Psoas muscle (tissue), 8 donors: ENCODE measurements around the gene NMT1. TPM values are rescaled to one million over a fixed set of nuclear protein-coding genes. Genes with fewer than 3 reads are reported as not detected.

ENCODE experiments used
- ATAC-seq, 4 donors: fragments of 200-7000 bp; cut with Tn5 transposase; one replicate each; pipeline ENCODE4 v1.9.1; 2020; ENCODE audit warnings: moderate library complexity in 3 of 4, mild to moderate bottlenecking in 2 of 4
- DNase-seq, 2 donors: peaks; one replicate each; pipeline ENCODE4 v3.0.0-alpha.2; 2020
- H3K27ac ChIP-seq: fragments of 200-600 bp; one replicate; pipeline ENCODE4 v1.8.0; 2022
- H3K27me3 ChIP-seq, 3 donors: fragments of 200-600 bp in 1 of 3; one replicate each; pipeline versions ENCODE4 v1.6.1 to v1.8.0; 2013 to 2022; ENCODE audit warnings: low read length in 2 of 3, mild to moderate bottlenecking in 2 of 3, moderate library complexity in 1 of 3; ENCODE audit not compliant: insufficient read depth in 3 of 3
- H3K36me3 ChIP-seq, 2 donors: fragments of 200-600 bp in 1 of 2; one replicate each; pipeline versions ENCODE4 v1.6.1 to v1.8.0; 2013 to 2022; ENCODE audit warnings: low read depth in 1 of 2, mild to moderate bottlenecking in 1 of 2, moderate library complexity in 1 of 2; ENCODE audit not compliant: insufficient read depth in 1 of 2
- H3K4me1 ChIP-seq: fragments of 200-600 bp; one replicate; pipeline ENCODE4 v1.8.0; 2022
- H3K4me3 ChIP-seq: fragments of 200-600 bp; one replicate; pipeline ENCODE4 v1.8.0; 2022; ENCODE audit warnings: mild to moderate bottlenecking
- H3K9me3 ChIP-seq: fragments of 200-600 bp; one replicate; pipeline ENCODE4 v1.8.0; 2022
- whole genome bisulfite sequencing, 3 donors: extraction: QIAGEN DNeasy Blood & Tissue Kit; methylation state at CpG; one replicate each; pipeline versions ENCODE4 v1.1.6 to v1.1.7; 2013; 5-methylcytosine and 5-hydroxymethylcytosine counted together
- intact Hi-C, 2 donors: fragments of 100-400 bp; cut with DNase I; formaldehyde crosslinking; loops; one replicate each; pipeline versions ENCODE4 v1.11.0 to v1.14.2; 2022
- polyA plus RNA-seq, 3 donors: library from polyadenylated mRNA; stranded (reverse); fragments of 200-250 nt; gene quantifications; one replicate each; pipeline ENCODE4 v1.2.3, GENCODE V29; 2013
- total RNA-seq, 4 donors: library from RNA; stranded (reverse); fragmentation: NEBNext Ultra II Directional in 2 of 4; extraction: Animal tissue kit (Norgen Biotek cat#: 25700) in 2 of 4; gene quantifications; one replicate each; pipeline versions ENCODE4 v1.2.1 to v1.2.4, GENCODE V29; 2021 to 2023
- TF ChIP-seq, protein P1 (sequence below): fragments of 200-600 bp; IDR thresholded peaks from one replicate; pipeline ENCODE4 v1.8.0; 2022; ENCODE audit warnings: antibody characterized with exemption
- donor health status: healthy with polysubstance abuse.
- donor health status: DM: no; HTN: no; CAD: no; lungs with moderate emphysema.
- donor health status: Bipolar disorder and iron deficiency.
- donor health status: healthy.
- donor health status: DM: yes; HTN: yes; CAD: no.
- donor health status: DM: no; HTN: no; CAD: no.
- donor health status: DM: no; HTN: no; CAD: no.
- donor health status: DM: yes; HTN: yes; CAD: no.

The NMT1 gene
- total and polyA plus RNA-seq, 7 donors = 58.0 to 164 (median 79.7) TPM

DNA sequence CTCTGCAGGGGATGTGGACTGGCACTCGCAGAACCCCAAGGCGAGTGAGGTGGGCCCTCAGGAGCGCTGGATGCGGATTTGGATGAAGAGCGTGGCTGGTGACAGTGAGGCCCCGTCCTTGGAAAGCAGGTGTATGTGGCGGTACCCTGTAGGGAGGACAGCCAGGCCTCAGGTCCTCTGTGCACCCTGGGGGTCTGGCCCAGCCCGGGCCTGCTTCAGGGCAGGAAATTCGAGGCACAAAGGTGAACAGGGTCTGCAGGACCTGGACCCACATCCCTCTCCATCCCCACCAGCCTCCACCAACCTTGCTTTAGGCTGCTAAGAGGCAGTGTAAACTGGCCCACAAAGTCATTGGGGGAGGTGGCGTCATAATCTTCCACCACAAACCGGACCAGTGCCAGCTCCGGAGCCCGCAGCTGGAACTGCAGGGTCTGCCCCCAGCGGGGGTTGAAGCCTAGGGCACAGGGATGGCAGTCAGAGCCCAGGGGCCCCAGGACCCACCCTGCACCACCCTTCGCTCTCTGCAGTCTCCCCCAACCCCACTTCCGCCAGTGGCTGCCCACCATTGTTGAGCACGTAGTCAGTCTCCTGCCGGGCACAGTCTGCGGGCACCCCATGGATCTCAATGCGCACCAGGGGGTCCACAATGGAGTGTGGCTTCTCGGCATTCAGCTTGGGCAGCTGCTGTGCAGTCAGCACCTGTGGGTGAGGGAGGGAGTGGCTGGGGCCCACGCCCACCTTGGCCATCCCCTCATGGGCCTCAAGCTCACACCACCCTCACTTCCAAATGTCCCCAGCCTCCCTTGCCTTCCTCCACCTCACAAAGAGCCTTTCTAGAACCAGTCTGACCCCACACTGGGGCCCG lies 51.7 kb downstream of the NMT1 start:
- intact Hi-C loops = no loop called here
- no peak for ATAC-seq
- WGBS, 3 donors = 89 to 94% (median 89%) methylated on average over 22 to 23 of the region's 23 CpGs
- Histone ChIP-seq H3K27me3 (no peaks in the 10 kb centered on the region), H3K9me3 (no peaks in the 10 kb centered on the region), H3K36me3 (peaks cover 0 to 27% of the 10 kb centered on the region in 2 donors), H3K4me1 (peaks cover 39% of the 10 kb centered on the region), H3K27ac (peak overlapping the region; percentile 85), H3K4me3 (no peak overlapping the region)
- DNase-seq = peak in 1 of 2 donors; percentile 12
- TF ChIP-seq, protein P1, sequence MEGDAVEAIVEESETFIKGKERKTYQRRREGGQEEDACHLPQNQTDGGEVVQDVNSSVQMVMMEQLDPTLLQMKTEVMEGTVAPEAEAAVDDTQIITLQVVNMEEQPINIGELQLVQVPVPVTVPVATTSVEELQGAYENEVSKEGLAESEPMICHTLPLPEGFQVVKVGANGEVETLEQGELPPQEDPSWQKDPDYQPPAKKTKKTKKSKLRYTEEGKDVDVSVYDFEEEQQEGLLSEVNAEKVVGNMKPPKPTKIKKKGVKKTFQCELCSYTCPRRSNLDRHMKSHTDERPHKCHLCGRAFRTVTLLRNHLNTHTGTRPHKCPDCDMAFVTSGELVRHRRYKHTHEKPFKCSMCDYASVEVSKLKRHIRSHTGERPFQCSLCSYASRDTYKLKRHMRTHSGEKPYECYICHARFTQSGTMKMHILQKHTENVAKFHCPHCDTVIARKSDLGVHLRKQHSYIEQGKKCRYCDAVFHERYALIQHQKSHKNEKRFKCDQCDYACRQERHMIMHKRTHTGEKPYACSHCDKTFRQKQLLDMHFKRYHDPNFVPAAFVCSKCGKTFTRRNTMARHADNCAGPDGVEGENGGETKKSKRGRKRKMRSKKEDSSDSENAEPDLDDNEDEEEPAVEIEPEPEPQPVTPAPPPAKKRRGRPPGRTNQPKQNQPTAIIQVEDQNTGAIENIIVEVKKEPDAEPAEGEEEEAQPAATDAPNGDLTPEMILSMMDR = no peak

DNA sequence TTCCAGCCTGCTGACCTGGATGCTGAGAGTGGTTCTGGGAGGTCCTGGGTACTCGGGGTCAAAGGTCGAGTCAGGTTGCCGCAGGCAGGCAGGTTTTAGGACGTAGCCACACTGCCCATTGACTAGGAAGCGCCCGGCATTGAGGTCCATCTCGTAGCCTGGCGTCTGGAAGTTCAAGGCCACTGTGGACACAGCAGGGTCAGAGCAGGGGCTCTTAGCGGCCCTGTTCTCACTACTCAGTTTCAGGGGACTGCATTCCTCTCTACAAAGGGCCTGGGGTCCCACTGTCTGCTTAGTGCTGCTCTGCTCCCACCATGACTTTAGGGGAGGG lies 52.3 kb downstream of the NMT1 start:
- peak overlapping the region; percentile 6 for H3K27ac ChIP-seq
- peaks cover 0 to 21% of the 10 kb centered on the region in 2 donors for H3K36me3 ChIP-seq
- 88 to 94% (median 92%) methylated on average over 9 of the region's 9 CpGs for WGBS, 3 donors
- intact Hi-C loops = no loop called here
- no peaks in the 10 kb centered on the region for H3K27me3 ChIP-seq
- DNase-seq = no peak
- TF ChIP-seq, protein P1 = no peak
- H3K4me3 ChIP-seq = no peak overlapping the region
- ATAC-seq = no peak
- H3K9me3 ChIP-seq = no peaks in the 10 kb centered on the region
- H3K4me1 ChIP-seq = peaks cover 38% of the 10 kb centered on the region

DNA sequence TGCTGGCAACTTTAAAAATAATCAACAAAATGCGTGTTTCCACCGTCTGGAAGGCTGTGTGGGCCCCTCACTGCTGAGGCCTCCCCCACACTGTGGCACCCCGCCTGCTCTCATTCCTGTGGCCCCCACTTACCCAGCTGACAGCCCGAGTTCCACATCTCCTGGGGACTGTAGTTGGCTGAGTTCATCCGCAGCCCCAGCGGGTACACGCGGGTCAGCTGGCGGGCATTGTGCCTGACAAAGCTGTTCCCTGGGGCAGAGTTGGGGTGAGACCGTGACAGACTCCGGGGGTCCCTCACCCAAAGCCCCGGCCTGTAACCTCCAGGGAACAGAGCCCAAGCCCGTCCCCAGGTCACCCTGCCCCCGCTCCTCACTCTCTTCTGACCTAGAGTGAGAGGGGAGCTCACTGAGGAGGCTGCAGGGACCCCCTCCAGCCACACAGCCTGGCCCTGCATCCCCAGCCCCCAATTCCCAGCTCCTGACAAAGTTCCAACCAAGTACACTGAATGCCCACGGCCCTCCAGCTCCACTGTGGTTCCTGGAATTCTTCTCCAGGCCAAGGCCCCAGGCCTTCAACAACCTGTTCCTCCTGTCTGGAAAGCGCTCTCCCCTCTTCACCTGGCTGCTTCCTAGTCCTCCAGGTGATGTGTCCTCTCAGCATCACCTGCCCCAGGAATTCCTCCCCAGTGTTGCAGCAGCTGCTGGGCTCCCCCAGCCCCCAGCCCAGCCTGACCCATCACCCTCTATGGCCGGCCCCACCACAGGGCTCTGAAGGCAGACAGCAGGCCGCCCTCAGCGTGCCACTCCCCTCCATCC lies 53.2 kb downstream of the NMT1 start:
- TF ChIP-seq, protein P1 = no peak
- ATAC-seq (no peak), DNase-seq (peak in 1 of 2 donors; percentile 10)
- Histone ChIP-seq H3K9me3 (no peaks in the 10 kb centered on the region), H3K36me3 (peaks cover 0 to 20% of the 10 kb centered on the region in 2 donors), H3K27ac (no peak overlapping the region), H3K27me3 (no peaks in the 10 kb centered on the region), H3K4me3 (no peak overlapping the region), H3K4me1 (peaks cover 29% of the 10 kb centered on the region)
- intact Hi-C loops = no loop called here
- WGBS, 3 donors = 78 to 82% (median 81%) methylated on average over 15 to 19 of the region's 19 CpGs

DNA sequence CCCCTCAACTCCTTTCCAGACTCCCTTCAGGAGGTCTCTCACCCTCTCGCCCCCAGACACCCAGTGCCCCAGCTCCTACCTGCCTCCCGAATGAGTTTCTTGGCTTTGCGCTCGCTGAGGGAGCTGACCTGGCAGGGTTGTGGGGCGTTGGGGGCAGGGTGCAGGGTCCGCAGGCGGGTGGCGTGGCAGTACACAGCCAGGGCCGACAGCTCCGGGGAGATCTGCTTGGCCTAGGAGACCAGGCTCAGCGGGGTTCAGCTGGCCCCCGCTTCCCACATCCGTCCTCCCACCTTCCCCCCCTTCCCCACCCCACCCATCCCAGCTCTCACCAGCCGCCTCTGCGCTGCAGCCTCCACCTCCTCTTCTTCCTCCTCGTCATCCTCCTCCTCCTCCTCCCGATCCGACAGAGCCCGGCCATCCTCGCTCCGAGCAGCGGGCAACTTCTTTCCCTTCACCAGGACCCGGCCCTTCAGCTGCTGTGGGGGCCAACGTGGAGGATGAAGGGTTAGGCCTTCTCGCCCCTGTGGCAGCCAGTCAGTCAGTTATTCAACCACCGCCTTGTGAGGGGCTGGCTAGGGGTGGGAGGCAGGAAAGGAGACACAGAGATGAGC lies 54.0 kb downstream of the NMT1 start:
- DNase-seq (peak in 1 of 2 donors; percentile 8), ATAC-seq (no peak)
- WGBS, 3 donors = 88 to 91% (median 90%) methylated on average over 24 to 26 of the region's 26 CpGs
- no peaks in the 10 kb centered on the region for H3K27me3 ChIP-seq
- H3K4me1 ChIP-seq = peaks cover 21% of the 10 kb centered on the region
- TF ChIP-seq, protein P1 = no peak
- H3K9me3 ChIP-seq = no peaks in the 10 kb centered on the region
- peaks cover 0 to 28% of the 10 kb centered on the region in 2 donors for H3K36me3 ChIP-seq
- no peak overlapping the region for H3K4me3 ChIP-seq
- intact Hi-C loops = no loop called here
- H3K27ac ChIP-seq = no peak overlapping the region
